ENCODE measurements around the gene RSU1.

- TF ChIP-seq EZH2 (IDR thresholded peaks at IDR 0.05; ENCODE audit: borderline replicate concordance, low read depth, low read length, severe bottlenecking) (no peak), POLR2AphosphoS5 (IDR thresholded peaks at IDR 0.05; ENCODE audit: insufficient read depth, low read depth, low read length) (no peak), POLR2A (IDR thresholded peaks at IDR 0.05; ENCODE audit: low read depth, low read length) (no peak), MYC (IDR thresholded peaks at IDR 0.05; ENCODE audit: low read depth, low read length) (no peak), FOS (IDR thresholded peaks at IDR 0.05; ENCODE audit: borderline replicate concordance, insufficient read depth, low read length) (no peak)
- TF ChIP-seq, protein P1, sequence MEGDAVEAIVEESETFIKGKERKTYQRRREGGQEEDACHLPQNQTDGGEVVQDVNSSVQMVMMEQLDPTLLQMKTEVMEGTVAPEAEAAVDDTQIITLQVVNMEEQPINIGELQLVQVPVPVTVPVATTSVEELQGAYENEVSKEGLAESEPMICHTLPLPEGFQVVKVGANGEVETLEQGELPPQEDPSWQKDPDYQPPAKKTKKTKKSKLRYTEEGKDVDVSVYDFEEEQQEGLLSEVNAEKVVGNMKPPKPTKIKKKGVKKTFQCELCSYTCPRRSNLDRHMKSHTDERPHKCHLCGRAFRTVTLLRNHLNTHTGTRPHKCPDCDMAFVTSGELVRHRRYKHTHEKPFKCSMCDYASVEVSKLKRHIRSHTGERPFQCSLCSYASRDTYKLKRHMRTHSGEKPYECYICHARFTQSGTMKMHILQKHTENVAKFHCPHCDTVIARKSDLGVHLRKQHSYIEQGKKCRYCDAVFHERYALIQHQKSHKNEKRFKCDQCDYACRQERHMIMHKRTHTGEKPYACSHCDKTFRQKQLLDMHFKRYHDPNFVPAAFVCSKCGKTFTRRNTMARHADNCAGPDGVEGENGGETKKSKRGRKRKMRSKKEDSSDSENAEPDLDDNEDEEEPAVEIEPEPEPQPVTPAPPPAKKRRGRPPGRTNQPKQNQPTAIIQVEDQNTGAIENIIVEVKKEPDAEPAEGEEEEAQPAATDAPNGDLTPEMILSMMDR (IDR thresholded peaks at IDR 0.05; ENCODE audit: extremely low read depth in 1 of 2, insufficient read depth in 1 of 2, low read depth in 1 of 2, low read length in 2 of 2), result no peak
- TF ChIP-seq, protein P2, sequence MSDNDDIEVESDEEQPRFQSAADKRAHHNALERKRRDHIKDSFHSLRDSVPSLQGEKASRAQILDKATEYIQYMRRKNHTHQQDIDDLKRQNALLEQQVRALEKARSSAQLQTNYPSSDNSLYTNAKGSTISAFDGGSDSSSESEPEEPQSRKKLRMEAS (IDR thresholded peaks at IDR 0.05; ENCODE audit: insufficient read depth, insufficient read length), result no peak
These were observed 29.8 kb downstream of the RSU1 start for GRCh38 chr10:16787361-16787791.
